GM12872 (cell line): ENCODE results near the gene CD244.

Experiments used
- TF ChIP-seq, protein P1 (sequence below): IDR thresholded peaks from 3 replicates; pipeline ENCODE4 v1.5.1; 2011; ENCODE audit warnings: low read depth, mild to moderate bottlenecking, low read length, moderate library complexity; ENCODE audit not compliant: insufficient read depth

The CD244 gene

DNA sequence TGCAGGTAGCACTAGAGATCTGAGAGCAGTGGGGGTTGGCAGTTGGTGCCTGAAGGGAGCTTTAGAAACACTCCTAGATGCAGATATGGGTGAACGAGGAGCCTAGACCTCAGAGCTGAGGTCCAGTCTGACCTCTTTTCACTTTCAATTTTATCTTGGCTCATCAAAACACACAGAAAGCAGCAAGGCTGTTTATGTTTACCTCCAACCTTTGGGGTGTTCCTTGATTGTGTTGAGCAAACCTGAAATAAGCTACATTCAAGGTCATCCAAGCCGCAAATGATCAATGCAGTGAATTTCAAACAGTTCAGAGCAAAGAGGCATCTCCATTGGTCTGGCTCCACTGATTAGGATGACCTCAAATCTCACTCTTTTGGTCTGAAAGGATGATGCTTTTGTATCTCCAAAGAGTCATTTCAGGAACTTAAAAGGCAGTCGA is 65.4 kb downstream of the CD244 start:
- TF ChIP-seq, protein P1, sequence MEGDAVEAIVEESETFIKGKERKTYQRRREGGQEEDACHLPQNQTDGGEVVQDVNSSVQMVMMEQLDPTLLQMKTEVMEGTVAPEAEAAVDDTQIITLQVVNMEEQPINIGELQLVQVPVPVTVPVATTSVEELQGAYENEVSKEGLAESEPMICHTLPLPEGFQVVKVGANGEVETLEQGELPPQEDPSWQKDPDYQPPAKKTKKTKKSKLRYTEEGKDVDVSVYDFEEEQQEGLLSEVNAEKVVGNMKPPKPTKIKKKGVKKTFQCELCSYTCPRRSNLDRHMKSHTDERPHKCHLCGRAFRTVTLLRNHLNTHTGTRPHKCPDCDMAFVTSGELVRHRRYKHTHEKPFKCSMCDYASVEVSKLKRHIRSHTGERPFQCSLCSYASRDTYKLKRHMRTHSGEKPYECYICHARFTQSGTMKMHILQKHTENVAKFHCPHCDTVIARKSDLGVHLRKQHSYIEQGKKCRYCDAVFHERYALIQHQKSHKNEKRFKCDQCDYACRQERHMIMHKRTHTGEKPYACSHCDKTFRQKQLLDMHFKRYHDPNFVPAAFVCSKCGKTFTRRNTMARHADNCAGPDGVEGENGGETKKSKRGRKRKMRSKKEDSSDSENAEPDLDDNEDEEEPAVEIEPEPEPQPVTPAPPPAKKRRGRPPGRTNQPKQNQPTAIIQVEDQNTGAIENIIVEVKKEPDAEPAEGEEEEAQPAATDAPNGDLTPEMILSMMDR = no peak

DNA sequence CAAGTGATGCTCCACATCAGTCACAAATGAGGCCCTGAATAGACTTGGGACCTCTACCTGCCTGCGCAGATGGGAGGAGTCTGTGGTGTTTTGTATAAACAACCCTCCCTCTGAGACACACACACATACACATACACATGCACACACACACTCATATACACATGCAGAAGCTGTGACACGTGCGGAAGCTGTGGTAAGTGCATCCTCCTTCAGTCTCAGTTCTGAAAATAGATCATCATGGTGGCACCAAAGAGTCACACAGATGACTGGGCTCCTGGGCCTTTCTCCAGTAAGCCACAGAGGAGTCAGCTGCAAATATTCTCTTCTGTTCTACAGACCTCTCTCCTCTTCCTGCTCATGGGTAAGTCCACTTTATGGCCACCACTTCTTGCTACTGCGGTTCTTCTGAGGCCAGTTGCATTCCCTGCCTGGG is 66.7 kb downstream of the CD244 start, which contains the start of gene LY9:
TSS of gene LY9 (plus strand) at position 224 of the 433 bp plus-strand sequence. CDS start at position 238, 14 bp downstream.
- TF ChIP-seq, protein P1 = no peak

DNA sequence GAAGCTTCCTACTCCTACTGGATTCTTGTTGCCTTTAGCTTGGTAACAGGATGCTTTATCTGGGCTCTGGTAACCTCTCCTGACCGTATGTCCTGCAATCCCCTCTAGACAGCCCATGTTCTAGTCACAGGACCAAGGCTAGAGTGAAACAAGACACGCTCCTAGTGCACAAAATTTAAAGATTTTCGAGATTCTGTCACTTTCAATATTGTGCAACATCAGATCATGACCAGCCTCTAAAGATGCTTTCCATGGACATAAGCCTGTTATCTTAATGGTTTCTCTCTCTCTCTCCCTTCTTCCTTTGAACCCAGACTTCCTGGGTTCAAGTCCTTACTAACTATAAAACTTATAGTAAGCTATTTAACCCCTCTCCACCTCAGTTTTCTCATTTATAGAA is 68.3 kb downstream of the CD244 start:
- TF ChIP-seq, protein P1 = no peak

DNA sequence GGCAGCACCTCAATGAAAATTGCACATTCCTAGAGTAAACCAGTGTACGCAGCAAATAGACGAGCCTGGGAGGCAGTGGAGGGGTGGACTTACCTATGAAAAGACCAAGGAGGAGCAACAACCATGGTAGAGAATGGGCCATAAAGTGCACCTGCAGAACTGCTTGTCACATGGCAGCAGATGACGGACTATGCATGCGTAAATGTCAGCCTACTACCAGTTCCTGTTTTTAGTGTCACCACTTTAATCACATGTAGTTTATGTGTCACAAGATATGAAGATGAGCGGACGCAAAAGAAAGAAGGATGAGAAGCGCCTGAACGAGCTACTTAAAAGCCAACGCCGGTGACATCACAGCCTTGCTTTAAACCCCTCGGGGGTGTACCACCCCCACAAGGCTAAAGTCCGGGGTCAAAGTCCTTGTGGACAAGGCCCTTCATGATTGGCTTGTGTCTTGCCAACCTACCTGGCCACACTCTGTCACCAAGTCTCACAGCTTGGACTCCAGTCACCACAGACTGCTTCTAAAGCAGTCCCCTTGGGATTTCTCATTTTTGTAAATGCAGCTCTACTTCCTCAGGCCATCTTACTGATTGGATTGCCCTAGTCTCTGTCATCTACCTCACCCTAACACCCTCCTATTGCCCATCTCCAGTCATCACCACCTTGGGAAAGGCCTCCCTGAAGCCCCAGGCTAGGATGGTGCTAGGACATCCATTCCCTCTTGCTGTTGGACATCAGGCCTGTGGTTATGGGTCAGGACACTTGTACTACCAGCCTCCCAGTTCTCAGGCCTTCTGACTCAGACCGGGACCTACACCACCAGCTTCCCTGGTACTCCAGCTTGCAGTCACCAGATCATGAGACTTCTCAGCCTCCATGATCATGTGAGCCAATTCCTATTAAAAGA is 72.7 kb downstream of the CD244 start:
- TF ChIP-seq, protein P1 = no peak

DNA sequence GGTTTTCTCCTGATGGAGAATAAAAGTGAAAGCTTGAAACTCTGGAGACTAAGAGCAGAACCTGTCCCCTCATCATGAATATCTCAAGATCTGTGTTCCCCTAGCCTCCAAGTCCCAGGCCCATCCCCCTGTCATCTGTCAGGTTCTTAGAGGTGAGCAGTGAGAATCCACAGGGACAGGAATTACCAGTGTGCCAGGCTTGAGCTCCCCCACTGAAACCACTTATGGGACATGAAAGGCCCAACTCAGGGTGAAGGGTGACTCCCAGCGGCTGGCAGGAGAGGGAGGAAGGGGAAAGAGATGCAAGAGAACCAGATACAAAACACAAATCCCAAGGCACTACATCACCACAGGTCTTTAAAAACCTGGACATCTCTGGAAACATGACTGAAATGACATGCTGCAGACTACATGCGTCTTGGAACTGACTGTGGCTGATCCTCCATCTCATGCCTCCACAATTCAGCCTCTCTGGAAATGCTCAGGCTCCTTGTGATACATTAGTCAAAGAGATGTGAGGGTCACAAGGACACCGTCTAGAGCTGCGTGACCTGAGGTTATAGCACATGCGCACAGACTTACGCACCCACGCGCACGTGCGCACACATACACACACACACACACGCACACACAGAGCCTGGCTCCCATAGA is 73.5 kb downstream of the CD244 start:
- TF ChIP-seq, protein P1 = no peak

DNA sequence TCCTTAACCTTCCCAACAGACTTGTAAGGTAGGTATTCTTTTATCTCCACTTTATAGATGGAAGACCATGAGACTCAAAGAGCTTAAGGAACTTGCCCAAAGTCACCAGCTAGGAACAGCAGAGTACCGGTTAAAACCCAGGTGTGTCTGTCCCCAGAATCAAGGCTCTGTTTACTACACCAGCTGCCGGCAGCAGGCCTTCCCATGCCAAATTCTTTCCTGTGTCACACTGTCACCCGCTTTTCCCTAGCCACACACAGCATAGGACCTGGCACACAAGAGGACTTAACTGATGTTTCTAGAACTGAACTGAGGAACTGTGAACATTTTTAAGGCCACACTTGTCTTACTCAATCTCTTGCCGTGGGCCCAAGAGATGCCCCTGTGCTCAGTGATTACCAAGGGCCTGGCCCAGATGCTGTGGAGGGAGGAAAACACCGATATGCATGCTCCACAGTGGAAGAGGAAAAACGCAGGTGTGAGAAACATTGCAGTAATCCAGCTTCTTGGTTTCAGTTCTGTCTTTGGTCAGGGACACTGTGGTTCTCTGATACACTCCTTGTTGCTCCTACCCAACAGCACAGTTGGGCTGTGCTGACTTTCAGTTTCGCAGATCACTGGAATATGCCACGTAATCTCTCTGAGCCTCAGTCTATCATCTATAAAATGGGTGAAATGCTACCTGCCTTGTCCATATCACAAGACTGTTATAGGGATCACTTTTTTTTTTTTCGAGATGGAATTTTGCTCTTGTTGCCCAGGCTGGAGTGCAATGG is 80.6 kb downstream of the CD244 start:
- TF ChIP-seq, protein P1 = no peak

DNA sequence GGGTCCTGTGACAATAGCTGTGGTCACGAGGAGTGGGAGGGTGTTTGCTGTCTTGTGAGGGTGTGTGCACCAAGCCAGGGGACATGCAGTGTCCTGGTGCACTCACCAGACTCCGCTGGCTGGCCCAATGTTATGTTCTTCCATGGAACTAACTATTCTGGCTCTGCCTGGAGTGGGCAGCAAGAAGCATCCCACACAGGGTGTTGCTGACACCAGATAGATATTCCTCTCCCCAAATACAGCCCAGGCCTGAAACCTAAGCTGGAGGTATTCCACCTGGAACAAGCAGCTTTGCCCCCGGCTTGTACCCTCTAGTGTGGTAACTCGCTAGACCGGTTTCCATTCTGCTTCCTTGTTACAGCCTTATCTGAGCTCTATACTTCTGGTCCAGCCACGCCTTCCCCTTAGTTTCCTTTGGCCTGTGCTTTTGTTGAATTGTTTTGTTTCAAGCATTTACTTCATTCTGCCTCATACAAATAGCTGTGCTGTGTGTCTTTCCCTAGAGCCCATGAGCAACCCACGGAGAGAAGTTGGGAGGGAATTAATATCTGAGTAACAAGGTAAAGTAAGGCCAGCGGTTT is 81.4 kb downstream of the CD244 start:
- TF ChIP-seq, protein P1 = no peak
